ENCODE results near the gene LGALS16. TPM values are rescaled to one million over a fixed set of nuclear protein-coding genes. Genes with fewer than 3 reads are reported as not detected.
"Not testable (repeated sequence)": the region's sequence is repeated elsewhere in the genome, so short reads cannot be mapped to it uniquely, and the experiment has no call there.

The LGALS16 gene
- total RNA-seq, 1 donor from 2014 or later, result not detected

- Histone ChIP-seq H3K27me3 (ENCODE audit: low read depth) (peaks cover 11% of the 10 kb centered on the region), H3K36me3 (no peaks in the 10 kb centered on the region), H3K4me1 (peaks cover 19% of the 10 kb centered on the region), H3K9me3 (replicated peaks) (no peaks in the 10 kb centered on the region), H3K4me3 (no peak overlapping the region), H3K27ac (replicated peaks) (no peak overlapping the region)
- intact Hi-C loops (cut with micrococcal nuclease), result no loop called here
- TF ChIP-seq CTCF (IDR thresholded peaks at IDR 0.05; ENCODE audit: borderline replicate concordance), result no peak
- DNase-seq, result no peak
Observed at GRCh38 chr19:39681416-39681815, 25.7 kb downstream of the LGALS16 start.

- no peak overlapping the region for H3K4me3 ChIP-seq
- no peaks in the 10 kb centered on the region for H3K36me3 ChIP-seq
- H3K4me1 ChIP-seq, result peaks cover 4% of the 10 kb centered on the region
- intact Hi-C loops (cut with micrococcal nuclease), result no loop called here
- peaks cover 3% of the 10 kb centered on the region for H3K9me3 ChIP-seq (replicated peaks)
- H3K27ac ChIP-seq (replicated peaks), result no peak overlapping the region
- TF ChIP-seq CTCF (IDR thresholded peaks at IDR 0.05; ENCODE audit: borderline replicate concordance), result no peak
- peaks cover 34% of the 10 kb centered on the region for H3K27me3 ChIP-seq (ENCODE audit: low read depth)
- no peak for DNase-seq
Observed at GRCh38 chr19:39684267-39684666, 28.6 kb downstream of the LGALS16 start.

GRCh38 chr19:39686739-39687138, 31.0 kb downstream of the LGALS16 start:
- Histone ChIP-seq H3K27me3 (ENCODE audit: low read depth) (peaks cover 58% of the 10 kb centered on the region), H3K36me3 (no peaks in the 10 kb centered on the region), H3K27ac (replicated peaks) (no peak overlapping the region), H3K9me3 (replicated peaks) (peaks cover 12% of the 10 kb centered on the region), H3K4me1 (no peaks in the 10 kb centered on the region), H3K4me3 (no peak overlapping the region)
- intact Hi-C loops (cut with micrococcal nuclease), result no loop called here
- no peak for DNase-seq
- no peak for TF ChIP-seq CTCF (IDR thresholded peaks at IDR 0.05; ENCODE audit: borderline replicate concordance)

- H3K27ac ChIP-seq (replicated peaks); intact Hi-C loops (cut with micrococcal nuclease); H3K4me3 ChIP-seq; H3K4me1 ChIP-seq; DNase-seq; H3K36me3 ChIP-seq: not testable (repeated sequence)
- H3K9me3 ChIP-seq (replicated peaks), result peaks cover 12% of the 10 kb centered on the region
- H3K27me3 ChIP-seq (ENCODE audit: low read depth), result peaks cover 75% of the 10 kb centered on the region
Observed at GRCh38 chr19:39688637-39689036, 32.9 kb downstream of the LGALS16 start.

- intact Hi-C loops (cut with micrococcal nuclease), result no loop called here
- H3K9me3 ChIP-seq (replicated peaks), result peaks cover 12% of the 10 kb centered on the region
Observed at GRCh38 chr19:39692166-39692565, 36.5 kb downstream of the LGALS16 start.

GRCh38 chr19:39692822-39693221, 37.1 kb downstream of the LGALS16 start:
- no peaks in the 10 kb centered on the region for H3K4me1 ChIP-seq
- H3K9me3 ChIP-seq (replicated peaks), result peaks cover 12% of the 10 kb centered on the region
- no peaks in the 10 kb centered on the region for H3K36me3 ChIP-seq

More at GRCh38 chr19:39692166-39692565, 36.5 kb downstream of the LGALS16 start:
- H3K27ac ChIP-seq (replicated peaks), result no peak overlapping the region
- no peak overlapping the region for H3K4me3 ChIP-seq
- no peak for DNase-seq
- H3K27me3 ChIP-seq (ENCODE audit: low read depth), result peaks cover 87% of the 10 kb centered on the region
- H3K4me1 ChIP-seq, result no peaks in the 10 kb centered on the region
- no peaks in the 10 kb centered on the region for H3K36me3 ChIP-seq
- TF ChIP-seq CTCF (IDR thresholded peaks at IDR 0.05; ENCODE audit: borderline replicate concordance), result no peak

More at GRCh38 chr19:39692822-39693221, 37.1 kb downstream of the LGALS16 start:
- Histone ChIP-seq H3K27ac (replicated peaks) (no peak overlapping the region), H3K4me3 (no peak overlapping the region), H3K27me3 (ENCODE audit: low read depth) (peaks cover 90% of the 10 kb centered on the region)
- intact Hi-C loops (cut with micrococcal nuclease), result no loop called here
- no peak for DNase-seq
- no peak for TF ChIP-seq CTCF (IDR thresholded peaks at IDR 0.05; ENCODE audit: borderline replicate concordance)

Measured in left ventricle myocardium inferior (tissue), 1 donor.